Mucosa of descending colon (tissue), 3 donors: ENCODE results near the gene MUSTN1. TPM values are rescaled to one million over a fixed set of nuclear protein-coding genes. Genes with fewer than 3 reads are reported as not detected.

Experiments
- ATAC-seq: fragments of 200-7000 bp; cut with Tn5 transposase; one replicate; pipeline ENCODE4 v1.9.1; 2020; ENCODE audit warnings: mild to moderate bottlenecking, moderate library complexity
- DNase-seq, 3 donors: peaks; one replicate each; pipeline ENCODE4 v3.0.0-alpha.2; 2020
- H3K36me3 ChIP-seq: fragments of 200-600 bp; one replicate; pipeline ENCODE4 v1.8.0; 2021; ENCODE audit warnings: low read depth, mild to moderate bottlenecking
- H3K4me1 ChIP-seq: fragments of 200-600 bp; one replicate; pipeline ENCODE4 v1.8.0; 2021; ENCODE audit warnings: low read depth, mild to moderate bottlenecking
- H3K4me3 ChIP-seq: fragments of 200-600 bp; one replicate; pipeline ENCODE4 v1.8.0; 2021; ENCODE audit warnings: mild to moderate bottlenecking
- H3K9me3 ChIP-seq: fragments of 200-600 bp; one replicate; pipeline ENCODE4 v1.8.0; 2021; ENCODE audit warnings: mild to moderate bottlenecking
- intact Hi-C, 2 donors: fragments of 100-400 bp; cut with DNase I in 1 of 2; cut with micrococcal nuclease in 1 of 2; formaldehyde crosslinking; loops; one replicate each; pipeline versions ENCODE4 v1.11.0 to v1.11.1; 2022; cut with DNase I, micrococcal nuclease
- total RNA-seq, 3 donors: library from RNA; stranded (reverse); fragmentation: NEBNext Ultra II Directional in 2 of 3; extraction: Animal tissue kit (Norgen Biotek cat#: 25700) in 2 of 3; gene quantifications; one replicate each; pipeline versions ENCODE4 v1.2.1 to v1.2.4, GENCODE V29; 2021 to 2023
- TF ChIP-seq, protein P1 (sequence below): fragments of 200-600 bp; IDR thresholded peaks from one replicate; pipeline ENCODE4 v1.8.0; 2022; ENCODE audit warnings: antibody characterized with exemption, mild to moderate bottlenecking
- donor health status: DM: no; HTN: no; CAD: no; lungs with moderate emphysema.
- donor health status: DM: no; HTN: no; CAD: no.
- donor health status: DM: no; HTN: yes; CAD: no.

The MUSTN1 gene
- total RNA-seq, 3 donors from 2014 or later, result 1.9 to 5.3 (median 4.0) TPM

DNA sequence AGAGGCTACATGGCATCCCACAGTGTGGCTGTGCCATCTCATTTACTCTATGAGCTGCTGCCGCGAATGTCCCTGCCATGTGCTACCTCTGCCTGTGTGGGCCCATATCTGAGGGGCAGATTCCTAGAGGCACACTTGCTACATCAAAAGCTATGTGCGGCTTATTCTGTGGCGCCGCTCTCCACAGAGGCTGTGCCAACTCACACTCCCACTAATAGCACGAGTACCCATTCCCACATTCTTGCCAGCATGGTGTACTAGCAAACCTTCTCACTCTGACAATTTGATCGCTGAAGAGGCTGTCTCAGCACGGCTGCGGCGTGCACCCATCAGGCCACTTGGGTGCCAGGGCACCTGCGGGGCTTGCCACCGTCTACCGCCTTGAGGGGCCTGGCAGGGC is 31.2 kb upstream of the MUSTN1 start:
- Histone ChIP-seq H3K4me3 (no peak overlapping the region), H3K9me3 (no peaks in the 10 kb centered on the region), H3K4me1 (no peaks in the 10 kb centered on the region), H3K36me3 (no peaks in the 10 kb centered on the region)
- intact Hi-C loops, result no loop called here
- ATAC-seq (no peak), DNase-seq (no peak)
- TF ChIP-seq, protein P1, sequence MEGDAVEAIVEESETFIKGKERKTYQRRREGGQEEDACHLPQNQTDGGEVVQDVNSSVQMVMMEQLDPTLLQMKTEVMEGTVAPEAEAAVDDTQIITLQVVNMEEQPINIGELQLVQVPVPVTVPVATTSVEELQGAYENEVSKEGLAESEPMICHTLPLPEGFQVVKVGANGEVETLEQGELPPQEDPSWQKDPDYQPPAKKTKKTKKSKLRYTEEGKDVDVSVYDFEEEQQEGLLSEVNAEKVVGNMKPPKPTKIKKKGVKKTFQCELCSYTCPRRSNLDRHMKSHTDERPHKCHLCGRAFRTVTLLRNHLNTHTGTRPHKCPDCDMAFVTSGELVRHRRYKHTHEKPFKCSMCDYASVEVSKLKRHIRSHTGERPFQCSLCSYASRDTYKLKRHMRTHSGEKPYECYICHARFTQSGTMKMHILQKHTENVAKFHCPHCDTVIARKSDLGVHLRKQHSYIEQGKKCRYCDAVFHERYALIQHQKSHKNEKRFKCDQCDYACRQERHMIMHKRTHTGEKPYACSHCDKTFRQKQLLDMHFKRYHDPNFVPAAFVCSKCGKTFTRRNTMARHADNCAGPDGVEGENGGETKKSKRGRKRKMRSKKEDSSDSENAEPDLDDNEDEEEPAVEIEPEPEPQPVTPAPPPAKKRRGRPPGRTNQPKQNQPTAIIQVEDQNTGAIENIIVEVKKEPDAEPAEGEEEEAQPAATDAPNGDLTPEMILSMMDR, result no peak

DNA sequence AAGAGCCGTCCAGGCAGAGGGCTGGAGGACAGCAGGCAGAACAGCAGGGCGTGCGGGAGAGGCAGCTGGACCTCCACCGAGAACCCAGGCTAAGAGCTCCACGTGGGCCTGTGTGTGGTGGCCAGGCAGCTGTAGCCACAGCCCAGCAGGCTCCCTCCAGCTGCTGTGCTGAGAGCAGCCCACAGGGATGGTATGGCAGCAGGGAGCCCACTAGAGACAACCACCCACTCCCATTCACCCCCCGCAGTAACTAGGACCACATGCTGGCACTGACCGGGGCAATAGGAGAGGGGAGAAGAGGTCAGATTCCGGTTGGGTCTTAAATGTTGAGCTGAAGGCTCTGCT is 25.6 kb upstream of the MUSTN1 start:
- intact Hi-C loops, result no loop called here
- ATAC-seq (no peak), DNase-seq (no peak)
- Histone ChIP-seq H3K36me3 (no peaks in the 10 kb centered on the region), H3K4me3 (no peak overlapping the region), H3K4me1 (no peaks in the 10 kb centered on the region), H3K9me3 (no peaks in the 10 kb centered on the region)
- TF ChIP-seq, protein P1, result no peak

DNA sequence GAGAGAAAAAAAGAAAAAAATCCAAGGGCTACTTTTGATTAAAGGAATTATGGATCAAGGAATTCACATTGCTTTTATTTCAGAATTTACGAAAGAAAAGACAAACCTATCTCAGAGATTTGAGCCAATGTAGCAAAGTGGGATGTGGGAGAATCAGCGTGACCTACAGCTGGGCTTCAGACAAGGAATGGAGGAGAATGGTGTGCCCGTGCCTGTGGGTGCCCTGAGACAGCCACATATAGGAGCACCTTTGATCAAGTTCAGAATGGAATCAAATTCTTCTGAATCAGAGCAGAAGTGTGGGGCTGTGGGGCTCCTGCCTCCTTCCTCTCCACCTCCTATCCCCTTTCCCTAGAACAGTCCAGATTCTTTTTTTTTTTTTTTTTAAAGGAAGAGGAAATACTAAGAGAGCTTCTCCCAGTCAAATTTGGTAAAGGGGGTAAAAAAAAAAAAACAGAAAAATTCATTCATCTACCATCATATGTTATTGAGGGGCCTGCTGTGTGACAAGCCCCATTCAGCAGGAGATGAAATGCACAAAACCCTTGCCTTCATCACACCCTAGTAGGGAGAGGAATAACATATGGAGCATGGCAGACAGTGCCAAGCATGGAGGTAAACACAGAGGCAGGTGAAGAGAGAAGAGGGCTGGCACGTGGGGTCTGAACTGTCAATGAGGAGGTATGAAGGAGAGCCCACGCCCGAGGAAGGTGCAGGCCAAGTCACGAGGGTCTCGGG is 25.0 kb upstream of the MUSTN1 start:
- DNase-seq (no peak), ATAC-seq (no peak)
- TF ChIP-seq, protein P1, result no peak
- no peaks in the 10 kb centered on the region for H3K9me3 ChIP-seq
- H3K4me3 ChIP-seq, result no peak overlapping the region
- intact Hi-C loops, result no loop called here
- no peaks in the 10 kb centered on the region for H3K4me1 ChIP-seq
- H3K36me3 ChIP-seq, result no peaks in the 10 kb centered on the region

DNA sequence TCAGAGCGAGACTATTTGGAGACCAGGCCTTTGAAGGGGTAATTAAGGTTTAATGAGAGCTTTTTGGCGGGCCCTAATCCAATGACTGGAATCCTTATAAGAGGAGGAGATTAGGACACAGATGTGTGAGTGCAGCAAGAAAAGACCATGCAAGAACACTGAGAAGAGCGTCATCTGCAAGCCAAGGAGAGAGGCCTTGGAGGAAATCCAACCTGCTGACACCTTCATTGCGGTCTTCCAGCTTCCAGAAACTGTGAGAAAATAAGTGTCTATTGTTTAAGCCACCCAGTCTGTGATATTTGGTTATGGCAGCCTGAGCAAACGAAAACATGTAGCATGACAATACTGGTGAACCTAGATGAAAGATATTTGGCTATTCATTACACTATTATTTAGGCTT is 23.0 kb upstream of the MUSTN1 start:
- H3K4me1 ChIP-seq, result no peaks in the 10 kb centered on the region
- intact Hi-C loops, result no loop called here
- TF ChIP-seq, protein P1, result no peak
- DNase-seq (no peak), ATAC-seq (no peak)
- H3K9me3 ChIP-seq, result no peaks in the 10 kb centered on the region
- H3K4me3 ChIP-seq, result no peak overlapping the region
- H3K36me3 ChIP-seq, result no peaks in the 10 kb centered on the region

DNA sequence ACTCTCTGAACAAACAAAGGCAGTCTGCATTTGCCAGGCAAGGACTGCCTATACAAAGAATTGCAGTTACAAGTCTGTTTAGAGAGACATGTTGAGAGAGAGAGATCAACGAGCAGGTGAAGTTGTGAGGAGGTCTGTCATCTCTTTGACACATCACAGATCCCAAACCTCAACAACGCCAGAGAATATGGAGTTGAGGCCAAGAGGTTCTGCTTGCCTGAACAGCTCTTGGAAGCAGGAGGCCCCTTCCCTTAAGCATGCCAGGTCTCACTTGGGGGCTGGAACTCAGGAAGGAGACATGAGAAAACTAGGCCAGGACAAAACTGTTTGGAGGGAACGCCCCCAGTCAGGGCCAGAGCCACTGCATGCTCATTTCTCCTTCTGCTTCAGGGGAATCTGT is 22.3 kb upstream of the MUSTN1 start:
- H3K36me3 ChIP-seq, result no peaks in the 10 kb centered on the region
- TF ChIP-seq, protein P1, result no peak
- ATAC-seq (no peak), DNase-seq (no peak)
- H3K9me3 ChIP-seq, result no peaks in the 10 kb centered on the region
- intact Hi-C loops, result no loop called here
- no peaks in the 10 kb centered on the region for H3K4me1 ChIP-seq
- H3K4me3 ChIP-seq, result no peak overlapping the region

DNA sequence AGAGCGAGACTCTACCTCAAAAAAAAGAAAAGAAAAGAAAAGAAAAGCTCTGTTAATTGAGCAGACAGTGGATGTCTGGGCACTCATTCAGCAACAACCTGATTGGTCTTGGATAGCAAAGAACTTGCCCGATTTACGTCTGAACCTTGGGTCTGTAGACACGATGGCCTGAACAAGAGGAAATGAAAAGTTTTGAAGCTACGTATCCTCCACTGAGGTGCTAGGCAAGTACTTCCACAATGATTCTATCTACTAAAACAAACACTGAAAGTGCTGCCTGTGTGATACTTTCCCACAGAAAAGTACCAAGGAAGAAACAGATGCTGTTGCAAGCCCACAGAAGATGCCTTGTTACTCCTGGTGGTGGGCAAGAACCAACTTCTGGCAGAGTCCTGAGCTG is 21.8 kb upstream of the MUSTN1 start:
- no peak for DNase-seq
- H3K4me1 ChIP-seq, result no peaks in the 10 kb centered on the region
- ATAC-seq, result no peak
- TF ChIP-seq, protein P1, result no peak
- intact Hi-C loops, result no loop called here
- no peaks in the 10 kb centered on the region for H3K9me3 ChIP-seq
- H3K4me3 ChIP-seq, result no peak overlapping the region
- H3K36me3 ChIP-seq, result no peaks in the 10 kb centered on the region
